MV-4-11 (cell line): ENCODE data around the gene SLC39A8.
"Not testable (repeated sequence)": the region's sequence is repeated elsewhere in the genome, so short reads cannot be mapped to it uniquely, and the experiment has no call there.

Source experiments
- DNase-seq: peaks from one replicate; lab custom pipeline; 2025; lab: John Stamatoyannopoulos, UW

SLC39A8 gene

DNA sequence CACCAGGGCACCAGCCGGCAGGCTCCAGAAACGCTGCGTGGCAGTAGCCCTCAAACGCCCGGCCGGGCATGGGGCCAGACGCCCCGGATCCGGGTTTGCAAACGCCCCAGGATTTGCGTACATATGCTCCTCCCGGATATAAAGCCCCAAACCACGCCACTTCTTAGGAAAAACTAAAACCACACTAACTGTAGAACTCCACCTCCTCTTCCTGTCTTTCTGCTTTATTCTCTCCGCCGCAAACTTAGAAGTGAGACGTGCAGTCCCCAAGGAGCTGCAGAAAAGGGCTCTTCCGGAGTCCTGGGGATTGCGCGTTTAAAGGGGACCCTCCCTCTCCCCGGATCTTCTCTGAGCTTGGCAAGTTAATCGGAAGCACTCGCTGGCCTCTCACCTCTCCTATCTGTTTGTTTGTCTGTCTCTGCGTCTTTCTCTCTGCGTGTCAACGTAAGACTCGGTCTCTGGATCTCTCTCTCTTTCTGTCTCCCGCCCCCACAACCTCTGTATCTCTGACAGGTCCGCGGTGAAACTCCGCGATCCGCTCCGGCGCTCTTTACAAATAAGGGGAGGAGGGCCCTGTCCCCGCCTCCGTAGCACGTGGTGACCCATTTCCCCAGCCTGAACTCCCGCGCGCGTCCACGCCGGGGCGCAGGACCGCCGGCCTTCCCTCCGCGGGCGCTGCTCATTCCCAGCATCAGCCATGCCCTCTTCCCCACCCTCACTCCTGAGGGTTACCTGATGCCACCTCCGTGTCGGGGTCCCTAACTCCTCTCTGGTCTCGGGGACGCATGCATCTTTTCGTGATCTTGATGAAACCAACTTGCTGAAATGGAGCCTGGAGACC is at the start of gene SLC39A8:
Gene SLC39A8 (minus strand): TSS at position 529 of the 841 bp plus-strand sequence. CDS start 820 bp downstream, outside the sequence.
- peak; percentile 83 for DNase-seq

DNA sequence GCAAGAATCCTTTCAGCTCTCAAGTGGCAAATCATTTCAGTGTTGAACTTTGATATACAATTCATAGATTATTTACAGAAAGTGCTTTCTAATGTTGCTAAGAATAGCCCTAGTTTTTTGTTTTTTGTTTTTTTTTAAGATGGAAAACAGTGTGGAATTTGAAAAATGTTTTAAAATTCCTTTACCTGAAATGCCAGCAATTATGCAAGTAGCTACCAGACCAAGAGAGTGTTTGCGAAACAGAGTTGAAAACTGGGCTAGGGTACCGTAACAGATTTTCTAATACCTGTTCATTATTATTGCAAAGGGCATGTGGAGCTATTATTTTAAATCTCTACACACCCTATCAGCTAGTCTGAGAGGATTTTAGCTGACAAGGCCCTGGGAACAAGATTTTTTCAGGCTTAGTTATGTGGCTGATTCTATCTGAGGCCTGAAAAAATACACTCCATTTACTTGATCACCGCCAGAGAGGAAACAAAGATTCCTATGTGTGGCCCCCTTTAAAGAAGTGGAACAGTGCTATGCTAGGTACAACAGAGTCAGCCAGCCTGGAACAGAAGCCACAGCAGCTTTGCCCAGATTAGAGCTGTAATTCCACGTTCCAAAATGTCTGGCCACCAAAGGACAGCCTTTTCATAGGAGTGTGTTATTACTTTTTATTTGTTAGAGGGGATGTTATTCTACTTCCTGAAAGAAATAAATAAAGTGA is 46.9 kb upstream of the SLC39A8 start:
- no peak for DNase-seq

GRCh38 chr4:102390438-102390837 is 45.2 kb upstream of the SLC39A8 start:
- DNase-seq: peak; percentile 99

GRCh38 chr4:102388611-102389010 is 43.3 kb upstream of the SLC39A8 start:
- DNase-seq: no peak

DNA sequence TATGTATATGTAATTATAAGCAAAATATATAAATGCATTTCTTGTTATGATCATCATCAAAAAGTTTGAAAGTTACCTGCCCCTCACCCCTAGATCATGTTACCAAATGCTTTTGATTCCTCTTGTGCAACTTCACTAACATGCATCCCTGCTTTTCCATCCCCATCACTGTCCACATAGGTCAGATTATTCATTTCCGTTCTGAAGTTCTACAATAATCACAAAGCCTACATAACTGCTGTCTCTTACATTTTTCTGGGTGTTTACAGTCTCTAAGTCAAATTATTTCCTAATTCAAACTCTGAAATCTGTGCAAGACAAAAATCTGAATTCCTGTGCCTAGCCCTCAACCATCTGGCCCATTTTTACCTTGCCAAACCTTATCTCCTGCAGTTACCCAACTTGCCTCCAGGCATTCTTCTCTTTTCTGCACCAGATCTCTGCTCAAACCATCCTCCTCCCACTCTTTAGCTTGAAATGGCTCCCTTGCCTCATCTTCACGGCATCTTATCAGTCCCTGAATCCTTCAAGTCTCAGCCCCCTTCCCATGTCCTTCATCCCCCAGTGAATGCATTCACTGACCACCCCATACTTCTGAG is 42.4 kb upstream of the SLC39A8 start:
- no peak for DNase-seq

- DNase-seq: no peak
Observed at GRCh38 chr4:102386966-102387365, 41.7 kb upstream of the SLC39A8 start.

- not testable (repeated sequence) for DNase-seq
Observed at GRCh38 chr4:102380253-102380652, 35.0 kb upstream of the SLC39A8 start.

GRCh38 chr4:102362922-102363432 is 17.7 kb upstream of the SLC39A8 start:
- DNase-seq: no peak

- DNase-seq: no peak
Observed at GRCh38 chr4:102358128-102358527, 12.8 kb upstream of the SLC39A8 start.

DNA sequence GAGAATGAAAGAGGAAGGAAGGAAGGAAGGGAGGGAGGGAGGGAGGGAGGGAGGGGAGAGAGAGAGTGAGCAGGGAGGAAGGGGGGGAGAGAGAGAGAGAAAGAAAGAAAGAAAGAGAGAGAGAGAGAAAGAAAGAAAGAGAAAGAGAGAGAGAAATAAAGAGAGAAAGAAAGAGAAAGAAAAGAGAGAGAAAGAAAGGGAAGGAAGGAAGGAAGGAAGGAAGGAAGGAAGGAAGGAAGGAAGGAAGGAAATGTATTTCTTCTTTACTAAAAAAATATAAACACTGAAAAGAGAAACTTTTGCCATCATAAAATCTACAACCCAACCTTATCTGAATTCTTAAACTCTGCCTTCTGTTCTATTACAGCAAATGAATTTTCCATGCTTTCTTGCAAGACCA is 12.4 kb upstream of the SLC39A8 start:
- not testable (repeated sequence) for DNase-seq

DNA sequence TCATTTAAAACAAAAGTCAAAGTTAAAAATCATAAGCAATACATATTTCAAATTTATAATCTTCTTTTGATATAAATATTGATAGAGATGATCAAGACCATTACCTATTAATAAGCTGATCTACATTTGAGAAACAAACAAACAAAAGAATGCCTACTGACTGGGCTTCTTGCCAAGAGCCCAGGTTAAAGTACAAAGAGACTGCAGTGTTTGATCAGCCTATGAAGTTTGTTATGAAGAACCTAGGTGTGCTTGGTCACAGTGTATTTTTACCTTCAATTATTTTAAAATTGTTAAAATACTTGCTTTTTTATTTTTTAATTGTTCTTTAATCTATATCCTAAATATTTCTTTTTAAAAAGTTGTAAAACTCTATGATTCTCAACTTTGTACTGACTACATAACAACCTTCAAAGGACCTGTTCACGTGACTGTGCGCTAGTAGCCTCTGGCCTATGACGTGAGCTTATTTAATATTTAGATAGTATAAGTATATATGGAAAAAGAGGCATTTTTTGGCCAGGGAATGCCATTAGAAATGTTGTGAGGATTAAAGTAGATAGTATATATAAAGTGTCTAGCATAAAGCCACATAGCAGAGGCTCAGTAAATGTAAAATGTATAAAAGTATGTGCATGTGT is 11.4 kb upstream of the SLC39A8 start:
- no peak for DNase-seq

GRCh38 chr4:102355748-102356147 is 10.5 kb upstream of the SLC39A8 start:
- no peak for DNase-seq

- no peak for DNase-seq
Observed at GRCh38 chr4:102354671-102355454, 9.6 kb upstream of the SLC39A8 start.

DNA sequence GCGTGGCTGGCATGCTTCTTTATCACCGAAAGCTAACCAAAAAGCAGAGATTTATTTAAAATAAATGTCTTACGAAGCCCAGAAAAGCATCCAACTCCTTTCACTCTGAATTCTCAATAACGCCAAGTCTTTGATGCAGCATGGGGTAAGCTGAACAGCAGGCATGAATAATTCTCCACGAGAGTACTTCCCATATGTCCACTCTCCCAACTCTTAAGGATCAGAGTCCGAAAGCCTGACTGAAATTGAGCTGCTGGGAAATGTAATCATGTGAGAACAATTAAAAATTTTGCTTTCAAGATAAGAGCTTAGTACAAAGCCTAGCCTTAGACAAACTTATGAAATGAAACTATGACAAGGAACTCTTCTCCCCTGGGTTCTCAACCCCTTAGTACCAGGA is 7.5 kb upstream of the SLC39A8 start:
- DNase-seq: no peak

DNA sequence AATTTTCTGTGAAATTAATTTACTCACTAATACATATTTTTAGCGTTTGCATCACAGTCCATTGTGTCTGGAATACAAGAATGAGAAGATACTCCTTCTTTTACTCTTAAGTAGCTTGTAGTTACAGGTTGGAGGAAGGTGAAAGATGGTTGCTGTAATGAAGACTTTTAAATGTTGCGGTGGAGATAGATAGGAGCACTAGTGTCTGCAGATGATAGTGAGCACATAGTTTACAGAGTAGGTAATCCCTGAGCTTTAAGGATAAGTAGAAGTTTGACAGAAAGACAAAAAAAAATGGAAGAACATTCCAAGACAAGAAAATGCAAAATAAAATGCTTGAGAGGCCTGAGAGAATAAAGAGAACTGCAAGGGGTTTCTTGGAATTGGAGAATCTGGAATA is 5.4 kb upstream of the SLC39A8 start:
- no peak for DNase-seq

DNA sequence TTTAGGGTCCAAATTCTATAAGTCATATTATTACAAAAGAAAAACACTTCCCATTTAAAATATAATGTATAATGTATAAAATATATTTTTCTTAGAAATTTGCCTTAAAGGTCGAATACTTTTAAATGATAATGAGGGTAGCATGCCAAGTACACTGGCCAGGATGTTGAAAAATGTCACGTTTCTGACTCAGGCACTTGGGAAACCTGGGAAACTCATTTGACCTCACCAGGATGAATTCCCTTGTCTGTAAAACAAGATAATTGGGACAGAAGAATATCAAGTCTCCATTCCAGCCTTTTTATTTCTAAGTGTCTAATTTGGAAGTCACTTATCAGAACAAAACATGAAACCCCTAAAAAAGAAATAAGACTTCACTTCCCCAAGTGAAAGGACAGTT is 3.4 kb upstream of the SLC39A8 start:
- no peak for DNase-seq

DNA sequence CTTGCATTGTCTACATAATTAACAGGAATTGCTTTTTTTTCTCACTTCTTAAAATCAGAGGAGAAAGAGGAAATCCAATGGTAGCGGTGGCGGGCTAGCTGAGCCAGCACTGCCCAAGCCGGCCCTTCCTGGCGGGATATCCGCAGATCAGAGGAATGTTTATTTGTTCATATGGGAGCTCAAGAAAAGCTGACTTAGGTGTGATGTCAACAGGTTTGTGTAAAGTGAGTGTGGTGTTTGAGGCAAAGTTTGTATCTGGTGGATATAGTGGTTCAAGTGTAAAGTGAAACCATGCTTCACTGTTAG is 466 bp upstream of the SLC39A8 start:
- no peak for DNase-seq

DNA sequence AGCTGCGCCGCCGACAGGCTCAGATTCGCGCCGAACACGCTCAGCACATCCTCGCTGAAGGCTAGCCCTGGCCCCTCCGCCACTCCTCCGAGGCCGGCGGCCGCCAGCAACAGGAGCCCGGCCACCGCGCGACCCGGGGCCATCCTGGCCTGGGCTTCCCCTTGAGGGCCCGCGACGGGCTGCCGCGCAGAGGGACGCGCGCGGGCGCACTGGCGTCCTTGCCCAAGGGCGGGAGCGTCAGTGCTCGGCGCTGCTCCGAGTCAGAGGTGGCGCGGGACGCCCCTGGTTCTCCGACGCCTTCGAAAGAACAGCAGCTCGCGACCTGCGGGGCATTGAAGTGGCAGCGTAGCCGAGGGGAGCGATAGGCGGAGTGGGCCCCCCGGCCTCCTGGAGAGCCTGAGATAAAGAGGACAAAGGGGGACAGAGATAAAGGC is 745 bp downstream of the SLC39A8 start:
- peak; percentile 58 for DNase-seq

DNA sequence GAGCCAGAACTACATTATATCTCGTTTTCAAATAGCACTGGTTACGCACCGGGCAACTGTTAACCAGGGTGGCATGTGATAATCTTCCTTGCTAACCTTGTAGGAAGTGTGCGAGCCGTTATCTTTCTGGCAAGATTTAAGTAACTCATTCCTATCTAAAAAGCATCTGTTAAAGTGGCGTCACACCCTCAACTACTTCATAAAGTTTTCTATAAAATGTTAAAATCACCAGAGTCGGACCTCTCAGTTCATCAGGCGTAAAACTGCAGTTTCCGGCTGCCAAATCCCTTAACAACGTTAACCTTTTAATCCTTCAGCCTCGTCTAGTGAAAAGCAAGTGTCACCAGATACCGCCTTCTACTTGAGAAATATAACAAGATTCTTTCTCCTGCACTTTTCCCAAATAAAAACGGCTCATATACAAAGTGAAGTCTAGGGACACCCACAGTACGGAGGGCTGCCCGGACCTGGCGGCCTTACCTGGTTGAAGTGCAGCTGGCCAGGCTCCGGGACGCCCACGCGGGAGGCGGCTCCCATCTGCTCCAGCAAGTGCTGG is 1.2 kb downstream of the SLC39A8 start:
- peak; percentile 23 for DNase-seq

GRCh38 chr4:102342404-102343074 is 2.7 kb downstream of the SLC39A8 start:
- DNase-seq: no peak

DNA sequence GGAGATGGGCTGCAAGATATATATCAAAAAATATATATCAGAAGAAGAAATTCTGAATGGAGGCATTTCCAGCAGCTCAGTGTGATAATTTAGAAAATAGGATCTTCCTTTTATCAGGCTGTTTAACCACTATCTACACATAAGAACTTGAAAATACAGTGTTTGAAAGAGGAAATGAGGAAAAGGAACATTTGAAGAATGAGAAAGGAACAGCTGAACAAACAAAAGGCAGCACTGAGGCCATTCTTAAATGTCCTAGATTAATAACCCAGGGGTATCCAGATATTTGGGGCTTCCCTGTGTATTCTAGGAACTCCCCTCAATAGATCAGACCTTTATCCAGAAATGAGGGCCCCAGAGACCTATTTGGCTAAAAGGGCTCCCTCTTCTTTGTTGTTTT is 4.1 kb downstream of the SLC39A8 start:
- DNase-seq: peak; percentile 6
